Spleen (tissue), 7 donors: ENCODE measurements around the gene HBZ.

Source experiments
- CTCF ChIP-seq, 11 experiments: fragments of 200-600 bp in 7 of 11; fragments of 450-650 bp in 4 of 11; sonication (generic) in 4 of 11; IDR thresholded peaks in 8 of 11; conservative IDR thresholded peaks in 3 of 11; 1 replicate in 7 of 11; 2 replicates in 4 of 11; pipeline versions ENCODE4 v1.4.0 to v1.8.0; 2016 to 2021; ENCODE audit warnings: antibody characterized with exemption in 11 of 11, inconsistent platforms in 4 of 11, mild to moderate bottlenecking in 1 of 11
- POLR2A ChIP-seq, 3 donors: fragments of 450-650 bp; IDR thresholded peaks; one replicate each; pipeline ENCODE4 v1.5.1; 2017; ENCODE audit warnings: antibody characterized with exemption in 3 of 3, mild to moderate bottlenecking in 1 of 3
- donor health status: DM: no; HTN: no; CAD: no; lungs with moderate emphysema.
- donor health status: DM: no; HTN: no; CAD: no.
- donor health status: DM: no; HTN: no; CAD: no.

GRCh38 chr16:125011-125410, 27.4 kb upstream of the HBZ start:
- TF ChIP-seq POLR2A (IDR thresholded peaks at IDR 0.05) (no peak), CTCF (IDR thresholded peaks at IDR 0.05 in 8 of 11, conservative IDR thresholded peaks at IDR 0.05 in 3 of 11) (no peak)
